Hematopoietic multipotent progenitor cell (in vitro differentiated cells): Measurements from ENCODE around the gene FBXO40. TPM values are rescaled to one million over a fixed set of nuclear protein-coding genes. Genes with fewer than 3 reads are reported as not detected.
A peak's percentile ranks its signal among the peaks of the same experiment; 100 is the strongest.

Source experiments
- DNase-seq, 3 donors: peaks; one replicate each; pipeline ENCODE4 v3.0.0-alpha.2; 2011 to 2015; ENCODE audit warnings: low read depth in 2 of 3, low spot score in 2 of 3
- small RNA-seq: library from RNA; depleted of rRNA; stranded (forward); fragments of <200 nt; gene quantifications from one replicate; pipeline ENCODE3, GENCODE V24; 2012
- total RNA-seq: library from RNA; depleted of rRNA; stranded (reverse); fragments of >200 nt; gene quantifications from one replicate; pipeline ENCODE4 v1.2.3, GENCODE V29; 2012

Gene FBXO40
- total RNA-seq, 1 donor, result not detected

DNA sequence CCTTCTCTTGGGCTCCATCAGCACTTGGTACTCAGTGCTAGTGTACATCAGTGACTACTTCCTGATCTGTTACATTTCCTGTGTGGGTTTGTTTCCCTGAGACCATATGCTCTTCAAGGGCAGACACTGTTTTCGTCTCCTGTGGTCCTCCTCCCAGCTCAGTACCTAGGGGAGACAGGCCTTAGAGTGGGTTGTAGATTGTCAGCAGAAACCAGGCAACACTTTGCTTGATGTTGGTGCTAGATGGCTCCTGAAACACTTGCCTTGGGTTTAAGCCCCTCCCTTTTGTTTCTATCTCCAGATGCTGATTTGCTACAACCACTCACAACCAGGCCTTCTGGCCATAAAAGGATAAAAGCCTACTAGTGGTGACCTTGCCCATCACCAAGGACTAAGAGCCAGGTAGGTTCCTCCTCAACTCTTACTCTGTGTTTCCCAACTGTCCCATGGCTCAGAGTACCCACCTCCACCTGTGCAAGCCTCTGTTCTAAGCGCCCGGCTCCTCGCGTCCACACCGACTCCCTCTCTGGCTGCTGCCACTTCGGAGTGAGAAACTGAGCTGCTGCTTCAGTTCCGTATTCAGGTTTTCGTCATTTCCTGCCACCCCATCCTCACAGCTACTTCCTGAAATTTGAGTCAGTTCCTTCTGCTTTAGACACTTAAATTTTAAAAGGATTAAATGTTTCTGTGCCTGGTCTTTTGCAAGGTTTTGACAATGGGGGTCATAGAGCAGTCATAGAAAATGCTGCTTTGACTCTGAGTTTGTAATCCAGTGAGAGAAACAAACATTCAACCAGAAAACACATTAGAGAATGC is 67.4 kb downstream of the FBXO40 start, which contains the start of gene HCLS1:
HCLS1 (minus strand) TSS at position 548 of the 816 bp plus-strand sequence. CDS start 2,556 bp downstream, outside the sequence.
- DNase-seq, result peak; percentile 54 to 93 (median 83)

GRCh38 chr3:121661376-121661775 is 68.2 kb downstream of the FBXO40 start:
- peak in 2 of 3 donors; percentile 3 to 6 for DNase-seq

GRCh38 chr3:121662742-121663141 is 69.6 kb downstream of the FBXO40 start:
- no peak for DNase-seq

DNA sequence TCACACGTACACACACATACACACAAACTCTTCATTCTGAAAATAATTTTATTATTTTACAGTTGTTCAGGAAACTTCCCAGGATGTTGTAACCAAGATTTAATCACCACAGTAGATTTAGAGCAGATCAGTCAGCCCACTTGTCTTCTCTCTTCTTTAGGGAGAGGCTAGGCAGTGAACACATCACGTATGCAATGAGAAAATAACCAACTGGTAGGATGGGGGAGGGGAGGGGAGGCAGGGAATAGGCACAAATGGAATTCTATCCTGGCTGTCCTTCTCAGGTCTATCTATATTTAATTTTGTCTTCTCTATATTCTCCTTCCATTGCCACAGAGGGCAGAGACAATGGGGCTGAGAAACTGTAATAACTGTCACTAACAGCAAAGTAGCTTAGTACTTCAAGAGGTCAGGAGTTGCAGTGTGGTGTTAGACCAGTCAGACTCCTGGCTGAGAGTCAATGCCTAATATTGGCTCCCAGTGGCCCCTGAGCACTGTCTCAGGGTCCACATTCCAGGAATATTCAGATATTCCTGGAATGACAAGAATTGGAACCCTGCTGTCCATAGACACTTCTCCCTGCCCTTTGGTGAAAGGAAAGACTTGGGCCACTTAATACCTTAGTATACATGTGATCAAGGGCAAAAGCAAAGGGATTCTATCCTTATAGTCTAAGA is 70.1 kb downstream of the FBXO40 start:
- DNase-seq, result no peak

- no peak for DNase-seq
These were observed 72.3 kb downstream of the FBXO40 start for GRCh38 chr3:121665488-121665887.

GRCh38 chr3:121667333-121667732 is 74.2 kb downstream of the FBXO40 start:
- DNase-seq, result no peak

DNA sequence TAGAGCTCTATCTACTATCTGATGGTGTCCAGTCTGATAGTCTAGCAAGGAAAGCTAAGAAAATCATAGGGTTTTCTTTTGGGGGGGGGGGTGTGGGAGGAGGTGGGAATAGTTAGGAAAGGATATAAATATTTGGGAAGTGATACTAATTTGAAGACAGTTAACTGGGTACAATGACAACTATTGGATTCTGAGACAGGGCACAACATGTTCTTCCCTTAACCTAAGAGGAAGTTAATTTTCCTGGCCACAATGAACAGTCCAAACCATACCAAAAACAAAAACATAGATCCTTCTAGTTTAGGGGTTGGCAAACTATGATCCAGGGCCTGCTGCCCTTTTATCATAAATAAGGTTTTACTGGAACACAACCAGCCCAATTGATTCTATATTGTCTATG is 77.5 kb downstream of the FBXO40 start:
- no peak for DNase-seq

DNA sequence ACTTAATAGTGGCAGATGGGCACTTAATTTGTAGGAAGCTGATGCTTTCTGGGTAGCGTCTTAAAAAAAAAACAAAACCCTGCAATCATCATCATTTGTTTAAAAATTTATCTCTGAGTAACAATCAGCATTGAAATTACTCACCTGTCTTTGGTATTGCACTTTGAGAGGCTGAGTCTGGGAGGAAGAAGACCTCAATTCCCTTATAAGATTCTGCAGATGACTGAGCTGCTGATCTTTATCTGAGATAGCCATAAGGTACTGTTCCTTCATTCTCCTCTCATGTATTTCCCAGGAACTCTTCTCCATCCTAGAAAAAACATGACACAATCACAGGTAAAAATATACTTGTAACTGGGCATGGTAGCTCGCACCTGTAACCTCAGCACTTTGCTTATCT is 84.0 kb downstream of the FBXO40 start:
- no peak for DNase-seq

Small RNA genes lying within 50 kb of the gene (small RNA-seq; reads per million reads assigned to genes)
- not detected for gene RNU4-62P

Other genes starting within 250 kb of the FBXO40 start
- 1.1 TPM for gene POLQ, start 47.4 kb upstream of the FBXO40 start, total RNA-seq
- gene ARGFX, start 25.4 kb upstream of the FBXO40 start, total RNA-seq, result not detected
- gene HCLS1, start 67.5 kb downstream of the FBXO40 start, total RNA-seq, result 63.0 TPM
- gene GOLGB1, start 156.4 kb downstream of the FBXO40 start, total RNA-seq, result 8.6 TPM
- gene IQCB1, start 241.7 kb downstream of the FBXO40 start, total RNA-seq, result 22.6 TPM
- 24.5 TPM for gene EAF2, start 241.8 kb downstream of the FBXO40 start, total RNA-seq